ENCODE data around the gene CLIP2. TPM values are rescaled to one million over a fixed set of nuclear protein-coding genes. Genes with fewer than 3 reads are reported as not detected.
"Not testable (repeated sequence)": the region's sequence is repeated elsewhere in the genome, so short reads cannot be mapped to it uniquely, and the experiment has no call there.

The CLIP2 gene
- total RNA-seq, 2 experiments from 2014 or later = 2.4 to 2.7 TPM

- intact Hi-C loops (cut with micrococcal nuclease) = no loop called here
- DNase-seq = no peak
- ChIA-PET POLR2A (no interaction called here), CTCF (interaction anchor here (1.1 kb wide), 1 partner anchor 345 kb away, joined by 4 read pairs; no protein-coding TSS in a partner anchor)
- Mint-ChIP-seq H3K9me3 (no peaks in the 10 kb centered on the region), H3K4me1 (ENCODE audit: low read depth) (peaks cover 2% of the 10 kb centered on the region), H3K27ac (no peak overlapping the region), H3K4me3 (no peak overlapping the region), H3K36me3 (no peaks in the 10 kb centered on the region), H3K27me3 (no peaks in the 10 kb centered on the region)
Measured at GRCh38 chr7:74371381-74372341, 82.5 kb downstream of the CLIP2 start.

GRCh38 chr7:74372511-74373111 is 83.4 kb downstream of the CLIP2 start:
- Mint-ChIP-seq H3K27ac (no peak overlapping the region), H3K9me3 (no peaks in the 10 kb centered on the region), H3K4me1 (ENCODE audit: low read depth) (peaks cover 2% of the 10 kb centered on the region), H3K36me3 (no peaks in the 10 kb centered on the region), H3K4me3 (no peak overlapping the region), H3K27me3 (no peaks in the 10 kb centered on the region)
- POLR2A ChIA-PET = no interaction called here
- intact Hi-C loops (cut with micrococcal nuclease) = no loop called here
- CTCF ChIA-PET = no interaction called here
- no peak for DNase-seq

GRCh38 chr7:74373536-74373935 is 84.3 kb downstream of the CLIP2 start:
- Mint-ChIP-seq H3K4me1 (ENCODE audit: low read depth) (peaks cover 2% of the 10 kb centered on the region), H3K9me3 (no peaks in the 10 kb centered on the region), H3K4me3 (no peak overlapping the region), H3K36me3 (no peaks in the 10 kb centered on the region), H3K27ac (no peak overlapping the region), H3K27me3 (no peaks in the 10 kb centered on the region)
- DNase-seq = no peak
- intact Hi-C loops (cut with micrococcal nuclease) = no loop called here
- ChIA-PET CTCF (no interaction called here), POLR2A (no interaction called here)

- no peaks in the 10 kb centered on the region for H3K36me3 Mint-ChIP-seq
- H3K27ac Mint-ChIP-seq = no peak overlapping the region
- no peaks in the 10 kb centered on the region for H3K9me3 Mint-ChIP-seq
- intact Hi-C loops (cut with micrococcal nuclease) = no loop called here
- no peaks in the 10 kb centered on the region for H3K27me3 Mint-ChIP-seq
- H3K4me1 Mint-ChIP-seq (ENCODE audit: low read depth) = peaks cover 2% of the 10 kb centered on the region
- ChIA-PET CTCF (interaction anchor here (1.3 kb wide), 1 partner anchor 169 kb away, joined by 8 read pairs; no protein-coding TSS in a partner anchor), POLR2A (no interaction called here)
- DNase-seq = no peak
- no peak overlapping the region for H3K4me3 Mint-ChIP-seq
Measured at GRCh38 chr7:74375726-74376220, 86.6 kb downstream of the CLIP2 start.

GRCh38 chr7:74376256-74377036 is 87.2 kb downstream of the CLIP2 start:
- ChIA-PET POLR2A (no interaction called here), CTCF (interaction anchor here (1.3 kb wide), 2 partner anchors 25 to 170 kb away, joined by 3 to 8 read pairs; no protein-coding TSS in a partner anchor)
- peaks cover 2% of the 10 kb centered on the region for H3K4me1 Mint-ChIP-seq (ENCODE audit: low read depth)
- no peak for DNase-seq
- no peaks in the 10 kb centered on the region for H3K27me3 Mint-ChIP-seq
- no peaks in the 10 kb centered on the region for H3K36me3 Mint-ChIP-seq
- intact Hi-C loops (cut with micrococcal nuclease) = no loop called here
- H3K27ac Mint-ChIP-seq = no peak overlapping the region
- no peaks in the 10 kb centered on the region for H3K9me3 Mint-ChIP-seq
- no peak overlapping the region for H3K4me3 Mint-ChIP-seq

GRCh38 chr7:74379938-74380337 is 90.7 kb downstream of the CLIP2 start:
- ChIA-PET CTCF (interaction anchor here (1.0 kb wide), 1 partner anchor 21 kb away, joined by 3 read pairs; no protein-coding TSS in a partner anchor), POLR2A (no interaction called here)
- H3K4me1 Mint-ChIP-seq (ENCODE audit: low read depth) = no peaks in the 10 kb centered on the region

GRCh38 chr7:74380720-74381119 is 91.5 kb downstream of the CLIP2 start:
- H3K27ac Mint-ChIP-seq = no peak overlapping the region

More at GRCh38 chr7:74379938-74380337, 90.7 kb downstream of the CLIP2 start:
- DNase-seq = no peak
- Mint-ChIP-seq H3K4me3 (no peak overlapping the region), H3K9me3 (no peaks in the 10 kb centered on the region), H3K27ac (no peak overlapping the region), H3K36me3 (no peaks in the 10 kb centered on the region), H3K27me3 (no peaks in the 10 kb centered on the region)
- intact Hi-C loops (cut with micrococcal nuclease) = no loop called here

GRCh38 chr7:74384086-74384485 is 94.9 kb downstream of the CLIP2 start:
- CTCF ChIA-PET = interaction anchor here (3.3 kb wide), 1 partner anchor 17 kb away, joined by 13 read pairs; no protein-coding TSS in a partner anchor
- H3K27ac Mint-ChIP-seq; intact Hi-C loops (cut with micrococcal nuclease); H3K9me3 Mint-ChIP-seq; H3K27me3 Mint-ChIP-seq; H3K4me3 Mint-ChIP-seq; DNase-seq; H3K4me1 Mint-ChIP-seq (ENCODE audit: low read depth); H3K36me3 Mint-ChIP-seq; POLR2A ChIA-PET: not testable (repeated sequence)

More at GRCh38 chr7:74380720-74381119, 91.5 kb downstream of the CLIP2 start:
- Mint-ChIP-seq H3K9me3 (no peaks in the 10 kb centered on the region), H3K36me3 (no peaks in the 10 kb centered on the region), H3K27me3 (no peaks in the 10 kb centered on the region), H3K4me1 (ENCODE audit: low read depth) (no peaks in the 10 kb centered on the region), H3K4me3 (no peak overlapping the region)
- ChIA-PET CTCF (interaction anchor here (1.0 to 3.3 kb wide), 2 partner anchors 20 to 175 kb away, joined by 3 to 13 read pairs; no protein-coding TSS in a partner anchor), POLR2A (no interaction called here)
- no peak for DNase-seq
- intact Hi-C loops (cut with micrococcal nuclease) = no loop called here

GRCh38 chr7:74384854-74385253 is 95.6 kb downstream of the CLIP2 start:
- H3K4me3 Mint-ChIP-seq; H3K27me3 Mint-ChIP-seq; intact Hi-C loops (cut with micrococcal nuclease); DNase-seq; H3K36me3 Mint-ChIP-seq; POLR2A ChIA-PET; H3K9me3 Mint-ChIP-seq; H3K27ac Mint-ChIP-seq; H3K4me1 Mint-ChIP-seq (ENCODE audit: low read depth): not testable (repeated sequence)
- CTCF ChIA-PET = interaction anchor here (1.0 kb wide), 1 partner anchor 16 kb away, joined by 3 read pairs; no protein-coding TSS in a partner anchor

- Mint-ChIP-seq H3K27me3 (no peaks in the 10 kb centered on the region), H3K9me3 (no peaks in the 10 kb centered on the region), H3K4me3 (no peak overlapping the region), H3K36me3 (no peaks in the 10 kb centered on the region), H3K4me1 (ENCODE audit: low read depth) (no peaks in the 10 kb centered on the region), H3K27ac (no peak overlapping the region)
- CTCF ChIA-PET = interaction anchor here (1.5 kb wide), 1 partner anchor 13 kb away, joined by 4 read pairs; no protein-coding TSS in a partner anchor
- DNase-seq = no peak
- POLR2A ChIA-PET = interaction anchor here (0.5 kb wide), 1 partner anchor 428 kb away, joined by 5 read pairs; no protein-coding TSS in a partner anchor
- intact Hi-C loops (cut with micrococcal nuclease) = no loop called here
Measured at GRCh38 chr7:74387606-74388005, 98.4 kb downstream of the CLIP2 start.

- H3K9me3 Mint-ChIP-seq = no peaks in the 10 kb centered on the region
- intact Hi-C loops (cut with micrococcal nuclease) = no loop called here
- no peaks in the 10 kb centered on the region for H3K27me3 Mint-ChIP-seq
- H3K4me3 Mint-ChIP-seq = no peak overlapping the region
- no peak overlapping the region for H3K27ac Mint-ChIP-seq
- no peak for DNase-seq
- CTCF ChIA-PET = interaction anchor here (0.8 to 2.8 kb wide), 3 partner anchors 12 to 182 kb away, joined by 3 to 15 read pairs (median 7); no protein-coding TSS in a partner anchor
- H3K4me1 Mint-ChIP-seq (ENCODE audit: low read depth) = no peaks in the 10 kb centered on the region
- POLR2A ChIA-PET = no interaction called here
- H3K36me3 Mint-ChIP-seq = no peaks in the 10 kb centered on the region
Measured at GRCh38 chr7:74388880-74389415, 99.7 kb downstream of the CLIP2 start.

Data from activated CD4-positive, alpha-beta memory T cell treated with anti-CD3 and anti-CD28 coated beads for 36 hours (primary cell).